AG09309 (cell line): ENCODE measurements around the gene SCN2B.
"Not testable (repeated sequence)": the region's sequence is repeated elsewhere in the genome, so short reads cannot be mapped to it uniquely, and the experiment has no call there.

Source experiments
- DNase-seq: peaks from one replicate; pipeline ENCODE4 v3.0.0-alpha.2; 2010; ENCODE audit warnings: low read depth
- H3K4me3 ChIP-seq: 2 replicates; pipeline ENCODE4 v1.5.1; 2011; ENCODE audit warnings: mild to moderate bottlenecking, low read depth, low read length, moderate library complexity; ENCODE audit not compliant: control insufficient read depth
- TF ChIP-seq, protein P1 (sequence below): IDR thresholded peaks from 2 replicates; pipeline ENCODE4 v1.5.1; 2011; ENCODE audit warnings: mild to moderate bottlenecking, low read depth, low read length, inconsistent platforms; ENCODE audit not compliant: insufficient read depth, control insufficient read depth; ENCODE audit errors: missing control alignments

The SCN2B gene

GRCh38 chr11:118200901-118201680, 24.7 kb upstream of the SCN2B start:
- TF ChIP-seq, protein P1, sequence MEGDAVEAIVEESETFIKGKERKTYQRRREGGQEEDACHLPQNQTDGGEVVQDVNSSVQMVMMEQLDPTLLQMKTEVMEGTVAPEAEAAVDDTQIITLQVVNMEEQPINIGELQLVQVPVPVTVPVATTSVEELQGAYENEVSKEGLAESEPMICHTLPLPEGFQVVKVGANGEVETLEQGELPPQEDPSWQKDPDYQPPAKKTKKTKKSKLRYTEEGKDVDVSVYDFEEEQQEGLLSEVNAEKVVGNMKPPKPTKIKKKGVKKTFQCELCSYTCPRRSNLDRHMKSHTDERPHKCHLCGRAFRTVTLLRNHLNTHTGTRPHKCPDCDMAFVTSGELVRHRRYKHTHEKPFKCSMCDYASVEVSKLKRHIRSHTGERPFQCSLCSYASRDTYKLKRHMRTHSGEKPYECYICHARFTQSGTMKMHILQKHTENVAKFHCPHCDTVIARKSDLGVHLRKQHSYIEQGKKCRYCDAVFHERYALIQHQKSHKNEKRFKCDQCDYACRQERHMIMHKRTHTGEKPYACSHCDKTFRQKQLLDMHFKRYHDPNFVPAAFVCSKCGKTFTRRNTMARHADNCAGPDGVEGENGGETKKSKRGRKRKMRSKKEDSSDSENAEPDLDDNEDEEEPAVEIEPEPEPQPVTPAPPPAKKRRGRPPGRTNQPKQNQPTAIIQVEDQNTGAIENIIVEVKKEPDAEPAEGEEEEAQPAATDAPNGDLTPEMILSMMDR = no peak
- DNase-seq = no peak

DNA sequence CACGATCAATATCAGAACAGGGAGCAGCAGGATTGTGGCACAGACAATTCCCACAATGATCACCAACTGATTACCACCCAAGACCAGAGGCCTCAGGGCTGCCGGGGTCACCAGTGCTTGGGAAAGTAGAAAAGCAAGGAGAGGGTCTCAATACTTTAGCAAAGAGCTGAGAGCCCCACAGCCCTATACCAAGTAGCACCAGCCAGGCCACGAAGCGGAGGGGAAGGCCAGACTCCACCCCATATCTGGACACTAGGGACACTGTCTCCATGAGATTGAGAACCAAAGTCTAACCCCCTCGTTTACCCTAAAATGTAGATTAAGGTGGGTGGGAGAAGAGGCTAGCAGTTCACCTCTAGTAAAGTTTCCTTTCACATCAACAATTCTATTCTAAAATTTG, 24.1 kb upstream of the SCN2B start:
- no peak overlapping the region for H3K4me3 ChIP-seq
- DNase-seq = no peak
- TF ChIP-seq, protein P1 = no peak

More at GRCh38 chr11:118200901-118201680, 24.7 kb upstream of the SCN2B start:
- no peak overlapping the region for H3K4me3 ChIP-seq

- no peak for DNase-seq
- TF ChIP-seq, protein P1 = no peak
- H3K4me3 ChIP-seq = no peak overlapping the region
These were observed 22.7 kb upstream of the SCN2B start for GRCh38 chr11:118199135-118199534.

- TF ChIP-seq, protein P1 = peak; percentile 90
- no peak overlapping the region for H3K4me3 ChIP-seq
- DNase-seq = no peak
These were observed 21.9 kb upstream of the SCN2B start for GRCh38 chr11:118198370-118198769.

- H3K4me3 ChIP-seq = no peak overlapping the region
- peak; percentile 27 for DNase-seq
- TF ChIP-seq, protein P1 = no peak
These were observed 18.6 kb upstream of the SCN2B start for GRCh38 chr11:118194835-118195627.

DNA sequence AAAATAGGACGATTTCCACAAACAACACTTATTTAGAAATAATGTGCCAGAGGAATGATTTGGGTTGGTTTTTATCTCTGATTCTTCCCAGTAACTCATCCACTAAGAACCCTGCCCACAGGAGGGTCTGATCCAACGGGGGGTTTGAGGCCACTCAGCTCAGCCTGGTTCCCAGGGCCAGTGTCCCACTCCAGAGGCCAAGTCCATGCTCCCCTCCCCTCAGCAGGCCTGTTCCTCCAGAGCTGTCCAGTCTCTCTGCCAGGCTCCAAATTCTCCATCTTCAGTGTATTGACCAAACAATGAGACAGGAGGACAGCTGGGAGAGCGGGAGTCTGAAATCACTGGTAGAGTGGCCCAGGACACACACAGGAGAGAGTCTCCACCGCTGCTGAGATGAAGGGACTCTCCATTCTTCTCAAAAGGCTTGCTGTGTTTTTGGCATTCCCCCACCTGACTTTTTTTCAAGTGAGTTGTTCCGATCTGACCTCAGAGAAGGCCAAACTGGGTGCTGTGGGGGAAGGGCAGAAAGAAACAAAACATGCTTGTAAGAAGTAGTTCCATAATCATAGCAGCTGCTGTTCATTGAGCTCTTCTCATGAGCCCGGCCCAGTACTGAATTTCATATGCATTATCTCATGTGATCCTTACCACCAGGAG, 17.6 kb upstream of the SCN2B start:
- no peak for DNase-seq
- no peak overlapping the region for H3K4me3 ChIP-seq
- TF ChIP-seq, protein P1 = no peak

GRCh38 chr11:118192817-118193216, 16.4 kb upstream of the SCN2B start:
- not testable (repeated sequence) for DNase-seq, H3K4me3 ChIP-seq

DNA sequence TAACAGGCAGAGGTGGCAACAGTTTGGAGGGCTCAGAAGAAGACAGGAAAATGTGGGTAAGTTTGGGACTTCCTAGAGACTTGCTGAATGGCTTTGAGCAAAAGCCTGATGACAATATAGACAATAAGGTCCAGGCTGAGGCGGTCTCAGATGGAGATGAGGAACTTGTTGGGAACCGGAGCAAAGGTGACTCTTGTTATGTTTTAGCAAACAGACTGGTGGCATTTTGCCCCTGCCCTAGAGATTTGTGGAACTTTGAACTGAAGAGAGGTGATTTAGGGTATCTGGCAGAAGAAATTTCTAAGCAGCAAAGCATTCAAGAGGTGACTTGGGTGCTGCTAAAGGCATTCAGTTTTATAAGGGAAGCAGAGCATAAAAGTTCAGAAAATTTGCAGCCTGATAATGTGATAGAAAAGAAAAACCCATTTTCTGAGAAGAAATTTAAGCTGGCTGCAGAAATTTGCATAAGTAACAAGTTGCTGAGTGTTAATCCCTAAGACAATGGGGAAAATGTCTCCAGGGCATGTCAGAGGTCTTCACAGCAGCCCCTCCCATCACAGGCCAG, 14.6 kb upstream of the SCN2B start:
- H3K4me3 ChIP-seq, DNase-seq: not testable (repeated sequence)
